ENCODE data around the gene ST3GAL4. TPM values are rescaled to one million over a fixed set of nuclear protein-coding genes. Genes with fewer than 3 reads are reported as not detected.

Gene ST3GAL4
- total RNA-seq, 1 donor from 2014 or later, result 15.9 TPM

DNA sequence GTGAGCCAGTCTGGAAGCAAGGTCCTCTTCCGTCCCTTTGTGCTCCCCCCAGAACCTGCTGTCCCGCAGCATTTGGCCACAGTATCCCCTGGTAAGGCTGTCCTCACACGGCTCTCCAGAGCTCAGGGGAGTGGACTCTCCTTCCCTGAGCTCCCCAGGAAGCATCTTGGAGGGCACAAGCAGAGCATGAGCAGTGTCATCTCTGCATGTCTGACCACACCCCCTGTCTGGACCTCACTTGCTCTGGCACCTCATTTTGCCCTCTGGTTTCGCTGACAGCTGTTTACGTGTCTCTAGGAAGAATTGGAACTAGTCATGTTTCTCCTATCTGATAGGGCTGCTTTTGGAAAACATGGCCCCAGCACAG, 36.1 kb upstream of the ST3GAL4 start:
- TF ChIP-seq CTCF (conservative IDR thresholded peaks at IDR 0.05; ENCODE audit: low read depth, low read length), result no peak
- DNase-seq (ENCODE audit: low read depth), result no peak
- H3K4me3 ChIP-seq (ENCODE audit: low read depth, low read length), result no peak overlapping the region

DNA sequence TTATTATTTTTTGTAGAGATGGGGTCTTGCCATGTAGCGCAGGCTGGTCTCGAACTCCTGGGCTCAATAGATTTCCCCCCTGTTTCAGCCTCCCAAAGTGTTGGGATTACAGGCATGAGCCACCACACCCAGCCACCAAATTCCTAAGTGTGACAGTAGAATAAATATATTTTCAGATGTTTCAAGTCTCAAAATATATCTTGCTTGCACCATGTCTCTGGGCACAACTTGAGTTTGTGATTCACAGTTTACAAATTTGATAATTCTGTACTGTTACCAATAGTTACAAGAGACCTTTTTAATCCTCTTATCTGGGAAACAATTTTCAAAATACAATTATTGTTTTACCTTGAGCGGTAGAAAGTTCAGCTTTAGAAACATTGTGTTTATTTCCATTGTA, 32.5 kb upstream of the ST3GAL4 start:
- DNase-seq (ENCODE audit: low read depth), result no peak
- no peak for TF ChIP-seq CTCF (conservative IDR thresholded peaks at IDR 0.05; ENCODE audit: low read depth, low read length)
- no peak overlapping the region for H3K4me3 ChIP-seq (ENCODE audit: low read depth, low read length)

- TF ChIP-seq CTCF (conservative IDR thresholded peaks at IDR 0.05; ENCODE audit: low read depth, low read length), result no peak
- peak; percentile 44 for DNase-seq (ENCODE audit: low read depth)
These were observed 28.0 kb upstream of the ST3GAL4 start for GRCh38 chr11:126327281-126328000.

DNA sequence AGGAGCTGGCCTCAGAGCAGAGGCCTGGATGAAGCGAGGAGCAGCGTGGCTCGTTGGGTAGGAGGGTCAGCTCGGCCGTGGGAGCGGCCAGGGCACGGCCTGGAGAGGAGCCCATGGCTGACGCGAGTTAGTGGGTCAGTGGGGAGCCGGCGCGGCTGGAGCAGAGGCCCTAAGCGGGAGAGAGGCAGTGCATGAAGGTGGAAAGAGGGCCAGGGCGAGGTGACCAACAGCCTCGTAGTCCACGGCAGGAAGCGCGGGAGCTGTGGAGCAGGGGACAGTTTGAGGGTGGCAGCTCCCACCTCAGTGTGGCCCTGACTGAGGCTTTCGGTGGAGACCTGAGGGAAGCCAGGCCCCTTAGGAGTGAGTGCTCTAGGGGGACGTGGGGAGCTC, 27.5 kb upstream of the ST3GAL4 start:
- TF ChIP-seq CTCF (conservative IDR thresholded peaks at IDR 0.05; ENCODE audit: low read depth, low read length), result no peak
- no peak for DNase-seq (ENCODE audit: low read depth)
- H3K4me3 ChIP-seq (ENCODE audit: low read depth, low read length), result no peak overlapping the region

More at GRCh38 chr11:126327281-126328000, 28.0 kb upstream of the ST3GAL4 start:
- no peak overlapping the region for H3K4me3 ChIP-seq (ENCODE audit: low read depth, low read length)

GRCh38 chr11:126328444-126328843, 27.0 kb upstream of the ST3GAL4 start:
- DNase-seq (ENCODE audit: low read depth), result no peak
- TF ChIP-seq CTCF (conservative IDR thresholded peaks at IDR 0.05; ENCODE audit: low read depth, low read length), result no peak
- no peak overlapping the region for H3K4me3 ChIP-seq (ENCODE audit: low read depth, low read length)

GRCh38 chr11:126328938-126329643, 26.4 kb upstream of the ST3GAL4 start:
- no peak overlapping the region for H3K4me3 ChIP-seq (ENCODE audit: low read depth, low read length)
- TF ChIP-seq CTCF (conservative IDR thresholded peaks at IDR 0.05; ENCODE audit: low read depth, low read length), result no peak
- no peak for DNase-seq (ENCODE audit: low read depth)
